ENCODE data around the gene PAF1.
A peak's percentile ranks its signal among the peaks of the same experiment; 100 is the strongest.

PAF1 gene

GRCh38 chr19:39417463-39418181 is 26.7 kb upstream of the PAF1 start:
- no peak for DNase-seq (ENCODE audit: low read depth in 2 of 2)

- DNase-seq (ENCODE audit: low read depth in 2 of 2) = no peak
These were observed 25.5 kb upstream of the PAF1 start for GRCh38 chr19:39416152-39417120.

DNA sequence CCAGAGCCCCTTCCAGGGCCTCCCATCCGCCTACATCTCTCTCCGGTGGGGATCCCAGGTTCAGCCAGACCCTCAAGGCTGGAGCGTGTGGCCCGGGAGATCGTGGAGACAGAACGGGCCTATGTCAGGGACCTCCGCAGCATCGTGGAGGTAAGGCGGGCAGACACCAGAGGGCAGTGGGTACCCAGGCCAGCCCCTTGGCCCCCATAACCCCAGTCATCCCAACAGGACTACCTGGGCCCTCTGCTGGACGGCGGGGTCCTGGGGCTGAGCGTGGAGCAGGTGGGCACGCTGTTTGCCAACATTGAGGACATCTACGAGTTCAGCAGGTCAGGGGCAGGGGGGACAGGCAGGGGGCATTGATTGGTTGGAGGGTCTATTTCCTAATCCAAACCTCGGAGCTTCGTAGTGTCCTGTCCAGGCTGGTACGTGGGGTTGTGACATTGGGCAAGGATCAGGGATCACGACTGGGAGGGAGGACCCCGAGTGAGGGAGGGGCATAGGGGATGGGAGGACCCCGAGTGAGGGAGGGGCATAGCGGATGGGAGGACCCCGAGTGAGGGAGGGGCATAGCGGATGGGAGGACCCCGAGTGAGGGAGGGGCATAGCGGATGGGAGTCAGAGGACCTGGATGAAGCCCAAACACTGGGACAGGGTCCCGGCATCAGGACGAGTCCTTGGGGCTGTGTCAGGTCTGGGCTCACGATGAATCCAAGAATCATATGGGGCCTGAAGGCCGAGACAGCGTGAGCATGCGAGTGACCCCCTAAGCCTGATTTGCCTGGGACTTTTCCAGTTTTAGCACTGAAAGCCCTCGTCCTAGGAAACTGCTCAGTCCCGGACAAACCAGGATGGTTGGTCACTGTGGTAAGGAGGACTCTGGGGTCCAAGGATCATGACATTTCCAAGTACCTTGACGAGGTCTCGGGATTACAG is 24.5 kb upstream of the PAF1 start:
- DNase-seq (ENCODE audit: low read depth in 2 of 2) = no peak

GRCh38 chr19:39413911-39414608 is 23.2 kb upstream of the PAF1 start:
- DNase-seq (ENCODE audit: low read depth in 2 of 2) = no peak

GRCh38 chr19:39413272-39413910 is 22.5 kb upstream of the PAF1 start:
- DNase-seq (ENCODE audit: low read depth in 2 of 2) = no peak

GRCh38 chr19:39412867-39413271 is 22.0 kb upstream of the PAF1 start:
- DNase-seq (ENCODE audit: low read depth in 2 of 2) = no peak

DNA sequence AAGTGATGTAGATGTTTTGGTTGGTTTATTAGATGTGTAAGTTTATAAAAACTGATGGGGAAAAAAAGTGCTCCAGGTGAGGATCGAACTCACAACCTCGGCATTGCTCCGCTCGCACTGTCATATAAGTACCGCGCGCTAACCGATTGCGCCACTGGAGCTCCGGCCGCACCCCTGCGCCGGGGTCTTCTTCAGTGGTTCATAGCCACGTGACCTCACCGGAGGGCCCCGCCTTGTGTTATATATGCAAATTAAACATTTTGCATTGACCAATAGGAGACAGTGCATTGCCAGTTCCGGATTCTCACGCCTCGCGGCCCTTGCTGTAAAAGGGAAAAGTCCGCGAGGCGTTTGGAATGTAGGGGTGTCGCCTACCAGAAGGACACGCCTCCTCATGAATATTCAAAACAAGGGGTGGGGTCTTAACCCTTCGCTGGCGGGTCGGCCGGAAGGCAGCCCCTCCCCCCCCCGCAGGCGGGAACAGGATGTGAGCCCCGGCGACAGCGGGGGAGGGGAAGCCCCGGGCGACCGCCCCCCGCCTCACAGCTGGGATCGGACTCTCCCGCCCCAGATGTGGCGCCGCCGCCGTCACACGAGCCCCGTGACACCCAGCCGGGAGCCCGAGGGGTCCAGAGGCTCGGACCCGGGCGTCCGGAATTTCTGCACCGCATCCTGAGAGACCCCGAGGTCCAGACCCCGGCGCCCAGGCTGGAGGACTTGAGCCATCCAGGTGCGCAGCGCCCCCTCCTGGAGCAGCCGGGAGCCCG is 21.4 kb upstream of the PAF1 start, which contains the start of gene PLEKHG2:
Gene PLEKHG2, plus strand, starts transcription at position 570 of the 767 bp plus-strand sequence. CDS start 1,418 bp downstream, outside the sequence.
- peak; percentile 96 for DNase-seq (ENCODE audit: low read depth in 2 of 2)

DNA sequence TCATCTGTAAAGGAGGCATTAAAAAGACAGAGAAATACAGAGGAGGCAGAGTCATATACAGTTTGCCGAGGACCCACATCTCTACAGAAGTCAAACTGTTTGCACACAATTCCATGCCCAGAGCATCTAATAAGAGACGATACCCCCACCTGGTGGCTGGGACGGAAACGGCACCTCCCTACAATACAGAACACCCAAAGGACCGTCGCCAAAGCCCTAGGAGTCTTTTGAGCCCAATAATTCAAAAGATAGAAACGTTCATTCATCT is 20.9 kb upstream of the PAF1 start:
- peak; percentile 82 to 88 for DNase-seq (ENCODE audit: low read depth in 2 of 2)

- DNase-seq (ENCODE audit: low read depth in 2 of 2) = no peak
These were observed 20.4 kb upstream of the PAF1 start for GRCh38 chr19:39411081-39411831.

- no peak for DNase-seq (ENCODE audit: low read depth in 2 of 2)
These were observed 19.9 kb upstream of the PAF1 start for GRCh38 chr19:39410831-39411080.

DNA sequence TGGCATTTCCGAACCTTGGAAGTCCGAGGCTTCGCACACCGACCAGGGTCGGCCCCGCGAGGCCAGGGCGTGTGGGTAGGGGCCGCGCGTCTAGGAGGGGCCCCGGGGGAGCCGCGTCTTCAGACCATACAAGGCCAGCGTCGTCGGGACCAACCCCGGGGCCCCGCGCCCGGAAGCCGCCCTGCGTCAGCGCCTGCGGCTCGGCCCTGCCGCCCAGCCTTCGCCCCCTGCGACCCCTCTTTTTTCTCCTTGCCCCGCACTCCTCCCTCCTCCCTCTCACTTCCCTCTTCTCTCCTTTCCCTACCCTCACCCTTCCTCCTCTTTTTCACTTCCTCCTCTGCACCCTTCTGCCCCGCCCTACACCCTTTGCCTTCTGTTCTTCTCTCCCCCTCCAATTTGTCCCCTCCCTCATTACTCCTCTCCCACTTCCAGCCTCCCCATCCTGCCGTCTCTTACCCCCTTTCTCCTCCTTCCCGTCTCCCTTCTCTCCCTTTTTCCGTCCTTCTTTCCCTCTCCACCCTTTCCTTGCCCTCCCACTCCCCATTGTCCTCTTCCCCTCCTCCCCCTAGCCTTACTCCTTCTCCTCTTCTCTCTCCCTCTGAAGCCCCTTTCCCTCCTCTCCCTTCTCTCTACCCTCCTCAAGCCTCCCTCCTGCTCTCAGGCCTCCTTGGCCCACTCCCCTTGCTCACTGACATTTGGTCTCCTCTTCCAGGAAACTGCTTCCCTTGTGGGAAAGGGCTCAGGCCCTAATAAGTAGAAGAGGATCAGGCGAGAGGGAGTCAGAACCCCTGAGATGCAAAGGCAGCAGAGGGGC is 19.3 kb upstream of the PAF1 start:
- DNase-seq (ENCODE audit: low read depth in 2 of 2) = peak in 1 of 2 donors; percentile 54

DNA sequence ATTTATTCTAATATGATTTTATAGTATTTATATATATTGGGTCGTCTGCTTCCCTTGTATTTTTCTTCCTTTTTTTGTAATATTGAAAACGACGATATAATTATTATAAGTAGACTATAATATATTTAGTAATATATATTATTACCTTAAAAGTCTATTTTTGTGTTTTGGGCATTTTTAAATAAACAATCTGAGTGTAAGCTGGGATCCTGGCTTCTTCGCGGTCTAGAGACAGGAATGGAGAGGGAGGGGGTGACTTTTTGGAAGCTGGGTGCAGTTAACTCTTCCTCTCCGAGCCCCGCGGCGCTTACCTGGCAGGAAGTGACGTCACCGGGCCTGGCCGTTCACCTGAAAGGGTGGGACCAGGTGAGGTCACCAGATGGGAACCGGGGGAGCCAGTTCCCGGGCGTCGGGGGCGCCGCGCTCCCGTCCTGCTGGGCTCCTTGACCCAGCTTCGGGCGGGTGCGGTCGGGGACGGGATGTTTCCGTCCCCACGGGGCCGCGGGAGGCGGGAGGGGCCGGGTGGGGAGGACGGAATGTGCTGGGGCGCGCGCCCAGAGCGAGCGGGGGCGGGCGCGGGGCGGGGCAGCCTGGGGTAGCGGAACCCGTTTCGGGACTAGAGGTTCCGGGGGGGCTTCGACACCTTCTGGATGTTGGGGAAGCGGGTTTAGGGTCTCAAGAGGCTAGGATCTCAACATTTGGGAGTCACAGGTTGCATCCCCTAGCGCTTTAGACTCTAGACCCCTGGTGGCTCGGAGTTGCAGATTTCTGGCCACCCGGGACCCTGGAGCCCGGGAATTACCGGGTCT is 18.5 kb upstream of the PAF1 start:
- peak; percentile 79 to 85 for DNase-seq (ENCODE audit: low read depth in 2 of 2)

DNA sequence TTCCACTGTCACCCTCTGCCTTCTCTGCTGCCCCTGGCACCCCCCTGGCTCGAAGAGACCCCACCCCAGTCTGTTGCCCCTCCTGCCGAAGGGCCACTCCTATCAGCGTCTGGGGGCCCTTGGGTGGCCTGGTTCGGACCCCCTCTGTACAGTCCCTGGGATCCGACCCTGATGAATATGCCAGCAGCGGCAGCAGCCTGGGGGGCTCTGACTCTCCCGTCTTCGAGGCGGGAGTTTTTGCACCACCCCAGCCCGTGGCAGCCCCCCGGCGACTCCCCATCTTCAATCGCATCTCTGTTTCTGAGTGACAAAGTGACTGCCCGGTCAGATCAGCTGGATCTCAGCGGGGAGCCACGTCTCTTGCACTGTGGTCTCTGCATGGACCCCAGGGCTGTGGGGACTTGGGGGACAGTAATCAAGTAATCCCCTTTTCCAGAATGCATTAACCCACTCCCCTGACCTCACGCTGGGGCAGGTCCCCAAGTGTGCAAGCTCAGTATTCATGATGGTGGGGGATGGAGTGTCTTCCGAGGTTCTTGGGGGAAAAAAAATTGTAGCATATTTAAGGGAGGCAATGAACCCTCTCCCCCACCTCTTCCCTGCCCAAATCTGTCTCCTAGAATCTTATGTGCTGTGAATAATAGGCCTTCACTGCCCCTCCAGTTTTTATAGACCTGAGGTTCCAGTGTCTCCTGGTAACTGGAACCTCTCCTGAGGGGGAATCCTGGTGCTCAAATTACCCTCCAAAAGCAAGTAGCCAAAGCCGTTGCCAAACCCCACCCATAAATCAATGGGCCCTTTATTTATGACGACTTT is 17.7 kb upstream of the PAF1 start:
- no peak for DNase-seq (ENCODE audit: low read depth in 2 of 2)

- DNase-seq (ENCODE audit: low read depth in 2 of 2) = no peak
These were observed 16.9 kb upstream of the PAF1 start for GRCh38 chr19:39407660-39408391.

DNA sequence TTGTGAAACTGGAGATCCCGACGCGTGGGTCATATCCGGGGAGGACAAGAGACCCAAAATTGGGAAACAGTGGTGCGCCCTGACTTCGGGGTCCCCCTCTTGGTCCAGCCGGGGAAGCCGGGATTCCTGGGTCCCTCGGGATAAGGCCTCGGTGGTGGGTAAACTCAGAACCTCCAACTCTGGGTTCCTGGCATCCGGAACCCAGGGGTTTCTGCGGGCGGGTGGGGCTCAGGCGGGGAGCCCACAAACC is 16.4 kb upstream of the PAF1 start:
- no peak for DNase-seq (ENCODE audit: low read depth in 2 of 2)

DNA sequence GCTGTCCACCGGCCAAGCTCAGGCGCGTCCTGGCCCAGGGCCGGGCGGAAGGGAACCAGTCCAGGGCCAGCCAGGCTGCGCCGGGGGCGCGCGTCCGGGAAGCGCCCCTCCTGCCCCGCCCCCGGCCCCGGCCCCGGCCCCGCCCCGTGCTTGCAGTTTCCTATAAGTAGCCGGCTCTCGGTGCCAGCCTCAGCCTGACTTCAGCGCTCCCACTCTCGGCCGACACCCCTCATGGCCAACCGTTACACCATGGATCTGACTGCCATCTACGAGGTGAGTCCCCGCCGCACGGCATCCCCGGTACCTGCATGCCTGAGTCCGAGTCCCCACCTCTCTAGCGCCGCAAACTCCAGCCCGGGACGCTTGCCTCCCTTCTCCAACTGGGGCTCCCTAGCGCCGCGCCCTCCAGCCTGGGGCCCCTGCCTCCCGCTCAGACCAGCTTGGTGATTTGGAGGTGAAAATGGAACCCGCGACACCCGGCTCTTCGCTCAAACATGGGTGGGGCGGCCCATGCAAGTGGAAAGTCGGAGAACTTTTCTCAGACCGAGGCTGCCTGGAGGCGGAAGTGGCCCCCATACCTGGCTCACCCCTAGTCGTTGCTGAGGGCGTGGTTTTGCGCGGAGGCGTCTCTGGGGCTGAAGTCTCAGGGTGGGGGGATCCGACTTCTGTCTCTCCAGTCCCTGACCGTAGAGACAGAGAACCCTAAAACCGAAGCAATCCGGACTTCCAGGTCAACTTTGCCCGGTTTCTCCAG is 15.9 kb upstream of the PAF1 start, which contains the start of gene ZFP36:
Gene ZFP36, plus strand, starts transcription at position 192 of the 754 bp plus-strand sequence. Its CDS starts 58 bp downstream, at position 250.
- DNase-seq (ENCODE audit: low read depth in 2 of 2) = peak; percentile 82 to 85

All from stimulated activated CD4-positive, alpha-beta T cell treated with anti-CD3 and anti-CD28 coated beads, Interleukin-15, amount 100 ng/mL, for 48 hours (primary cell).